Activated effector memory CD4-positive, alpha-beta T cell treated with anti-CD3 and anti-CD28 coated beads, Interleukin-2, amount 50 U/mL, for 16 hours (primary cell): ENCODE data around the gene INPP4A.
"Not testable (repeated sequence)": the region's sequence is repeated elsewhere in the genome, so short reads cannot be mapped to it uniquely, and the experiment has no call there.

Experiments used
- DNase-seq: peaks from one replicate; pipeline ENCODE4 v3.0.0-alpha.2; 2020

Gene INPP4A

DNA sequence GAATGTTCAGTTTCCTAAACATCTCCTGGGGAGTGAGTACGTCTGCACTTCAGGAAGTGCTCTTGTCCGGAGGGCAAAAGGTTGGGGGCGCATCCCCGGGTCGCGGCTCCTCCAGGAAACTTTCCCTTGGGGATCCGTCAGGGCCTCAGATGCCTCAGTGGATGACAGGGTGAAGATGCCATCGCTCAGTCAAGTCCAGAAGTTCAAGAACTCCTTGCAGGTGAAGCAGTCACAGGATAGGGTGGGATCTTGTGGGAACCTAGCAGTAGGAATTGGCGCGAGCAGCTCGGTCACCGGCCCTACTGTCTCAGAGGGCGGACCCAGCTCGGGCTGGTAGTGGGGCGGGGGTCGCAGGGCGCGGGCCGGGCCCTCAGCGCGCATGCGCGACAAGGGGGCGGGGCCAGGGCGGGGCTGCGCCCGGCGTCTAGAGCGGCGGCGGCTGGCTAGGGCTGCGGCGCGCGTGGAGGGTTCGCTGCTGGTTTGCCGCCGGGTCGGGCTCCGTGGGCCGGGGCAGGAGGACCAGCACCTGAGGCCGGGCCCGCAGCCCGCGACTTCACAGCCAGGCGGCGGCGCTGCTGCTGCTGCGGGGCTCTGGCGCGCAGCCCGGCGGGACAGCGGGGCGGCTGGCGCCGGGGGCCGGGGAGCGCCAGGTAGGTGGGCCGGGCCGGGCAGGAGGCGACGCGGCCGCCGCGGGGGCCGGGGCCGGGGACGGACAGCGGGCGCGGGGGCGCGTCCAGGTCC lies at the start of gene INPP4A:
TSS of gene INPP4A (plus strand) at position 423 of the 741 bp plus-strand sequence. CDS start 75,191 bp downstream, outside the sequence.
- DNase-seq: peak; percentile 92

DNA sequence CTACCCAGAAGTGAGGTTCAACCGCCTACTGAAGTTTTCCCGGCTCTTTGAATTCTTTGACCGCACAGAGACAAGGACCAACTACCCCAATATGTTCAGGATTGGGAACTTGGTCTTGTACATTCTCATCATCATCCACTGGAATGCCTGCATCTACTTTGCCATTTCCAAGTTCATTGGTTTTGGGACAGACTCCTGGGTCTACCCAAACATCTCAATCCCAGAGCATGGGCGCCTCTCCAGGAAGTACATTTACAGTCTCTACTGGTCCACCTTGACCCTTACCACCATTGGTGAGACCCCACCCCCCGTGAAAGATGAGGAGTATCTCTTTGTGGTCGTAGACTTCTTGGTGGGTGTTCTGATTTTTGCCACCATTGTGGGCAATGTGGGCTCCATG lies 48.7 kb upstream of the INPP4A start:
- no peak for DNase-seq

DNA sequence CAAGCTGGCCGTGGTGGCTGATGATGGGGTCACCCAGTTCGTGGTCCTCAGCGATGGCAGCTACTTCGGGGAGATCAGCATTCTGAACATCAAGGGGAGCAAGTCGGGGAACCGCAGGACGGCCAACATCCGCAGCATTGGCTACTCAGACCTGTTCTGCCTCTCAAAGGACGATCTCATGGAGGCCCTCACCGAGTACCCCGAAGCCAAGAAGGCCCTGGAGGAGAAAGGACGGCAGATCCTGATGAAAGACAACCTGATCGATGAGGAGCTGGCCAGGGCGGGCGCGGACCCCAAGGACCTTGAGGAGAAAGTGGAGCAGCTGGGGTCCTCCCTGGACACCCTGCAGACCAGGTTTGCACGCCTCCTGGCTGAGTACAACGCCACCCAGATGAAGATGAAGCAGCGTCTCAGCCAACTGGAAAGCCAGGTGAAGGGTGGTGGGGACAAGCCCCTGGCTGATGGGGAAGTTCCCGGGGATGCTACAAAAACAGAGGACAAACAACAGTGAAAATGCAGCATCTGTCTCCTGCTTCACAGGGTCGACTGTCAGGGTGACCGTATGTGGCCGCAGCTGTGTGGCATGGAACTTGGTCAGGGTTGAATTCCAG lies 47.8 kb upstream of the INPP4A start:
- DNase-seq: no peak

DNA sequence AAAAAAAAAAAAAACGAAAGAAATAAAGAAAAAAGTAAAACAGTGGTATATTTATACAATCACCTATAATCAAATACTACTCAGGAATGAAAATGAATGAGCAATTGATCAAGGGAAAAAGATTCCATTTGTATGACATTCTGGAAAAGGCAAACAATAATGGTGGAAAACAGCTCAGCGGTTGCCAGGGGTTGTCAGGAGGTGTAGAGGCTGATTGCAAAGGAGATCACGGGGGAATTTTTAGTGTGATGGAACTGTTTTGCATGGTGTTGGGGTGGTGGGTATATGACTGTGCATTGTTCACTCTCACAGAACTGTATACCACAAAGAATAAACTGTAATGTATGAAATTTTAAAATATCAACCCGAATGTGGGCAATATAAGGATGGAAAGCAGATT lies 45.5 kb upstream of the INPP4A start:
- DNase-seq: no peak

DNA sequence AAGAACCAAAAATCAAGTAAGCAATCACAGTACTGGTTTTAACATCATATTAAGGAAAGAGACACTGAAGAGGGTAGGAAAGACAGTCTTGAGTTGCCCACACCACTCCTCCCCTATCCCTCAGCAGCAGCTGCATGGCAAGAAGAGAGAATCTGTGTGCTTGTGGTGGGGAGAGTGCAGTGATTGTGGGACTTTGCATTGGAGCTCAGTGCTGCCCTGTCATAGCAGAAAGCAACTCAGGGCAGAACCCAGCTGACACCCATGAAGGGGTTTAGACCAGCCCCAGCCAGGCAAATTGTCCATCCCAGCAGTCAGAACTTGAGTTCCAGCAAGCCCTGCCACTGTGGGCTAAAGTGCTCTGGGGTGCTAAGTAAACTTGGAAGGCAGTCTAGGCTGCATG lies 40.8 kb upstream of the INPP4A start:
- no peak for DNase-seq

DNA sequence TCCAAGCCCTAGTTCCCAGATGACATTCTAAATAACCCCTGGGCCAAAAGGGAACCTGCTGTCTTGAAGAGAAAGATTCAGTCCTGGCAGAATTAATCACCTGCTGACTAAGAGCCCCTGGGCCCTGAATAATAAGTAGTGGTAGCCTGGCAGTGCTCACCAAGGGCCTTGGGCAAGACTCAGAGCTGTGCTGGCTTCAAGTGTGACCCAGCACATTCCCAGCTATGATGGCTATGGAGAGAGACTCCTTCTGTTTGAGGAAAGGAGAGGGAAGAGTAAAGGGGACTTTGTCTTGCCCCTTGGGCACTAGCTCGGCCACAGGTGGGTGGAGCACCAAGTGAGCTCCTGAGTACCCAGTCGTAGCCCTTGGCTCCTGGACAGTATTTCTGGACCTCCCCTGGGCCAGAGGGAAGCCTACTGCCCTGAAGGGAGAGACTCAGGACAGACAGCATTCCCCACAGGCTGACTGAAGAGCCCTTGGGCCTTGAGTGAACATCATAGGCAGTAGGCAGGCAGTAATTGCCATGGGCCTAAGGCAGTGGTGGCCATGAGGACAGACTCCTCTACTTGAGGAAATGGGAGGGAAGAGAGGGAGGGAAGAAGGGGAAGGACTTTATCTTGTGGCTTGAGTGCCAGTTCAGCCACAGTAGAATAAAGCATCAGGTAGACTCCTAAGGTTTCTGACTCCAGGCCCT lies 40.0 kb upstream of the INPP4A start:
- no peak for DNase-seq

DNA sequence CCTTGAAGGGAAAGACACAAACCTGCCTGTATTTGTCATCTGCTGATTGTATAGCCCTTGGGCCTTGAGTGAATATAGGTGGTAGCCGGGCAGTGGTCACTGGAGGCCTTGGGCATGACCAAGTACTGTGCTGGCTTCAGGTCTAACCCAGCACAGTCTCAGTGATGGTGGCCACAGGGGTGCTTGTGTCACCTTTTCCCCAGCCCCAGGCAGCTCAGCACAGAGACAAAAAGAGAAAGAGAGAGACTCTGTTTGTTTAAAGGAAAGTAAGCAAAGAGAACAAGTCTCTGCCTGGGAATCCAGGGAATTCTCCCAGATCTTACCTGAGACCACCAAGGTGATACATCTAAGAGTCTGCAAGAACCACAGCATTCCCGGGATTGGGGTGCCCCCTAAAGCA lies 39.4 kb upstream of the INPP4A start:
- no peak for DNase-seq

DNA sequence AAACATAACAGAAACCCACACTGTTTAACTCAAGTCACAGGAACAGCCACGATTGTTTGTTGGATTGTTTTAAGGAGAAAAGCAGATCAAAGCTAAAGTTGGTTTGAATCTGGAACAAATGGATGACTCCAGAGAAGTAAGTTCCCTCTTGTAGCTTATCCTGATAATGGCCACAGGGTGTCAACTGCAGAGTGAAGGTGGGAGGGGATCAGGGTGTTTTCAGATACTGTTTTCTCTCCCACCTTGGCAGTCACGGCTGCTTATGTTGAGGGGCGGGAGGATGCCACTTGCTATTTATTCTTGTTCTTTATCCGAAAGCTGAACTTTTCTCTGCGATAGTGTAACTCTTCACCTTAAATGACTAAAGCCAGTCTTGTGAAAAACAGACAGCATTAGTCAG lies 36.5 kb upstream of the INPP4A start:
- DNase-seq: no peak

DNA sequence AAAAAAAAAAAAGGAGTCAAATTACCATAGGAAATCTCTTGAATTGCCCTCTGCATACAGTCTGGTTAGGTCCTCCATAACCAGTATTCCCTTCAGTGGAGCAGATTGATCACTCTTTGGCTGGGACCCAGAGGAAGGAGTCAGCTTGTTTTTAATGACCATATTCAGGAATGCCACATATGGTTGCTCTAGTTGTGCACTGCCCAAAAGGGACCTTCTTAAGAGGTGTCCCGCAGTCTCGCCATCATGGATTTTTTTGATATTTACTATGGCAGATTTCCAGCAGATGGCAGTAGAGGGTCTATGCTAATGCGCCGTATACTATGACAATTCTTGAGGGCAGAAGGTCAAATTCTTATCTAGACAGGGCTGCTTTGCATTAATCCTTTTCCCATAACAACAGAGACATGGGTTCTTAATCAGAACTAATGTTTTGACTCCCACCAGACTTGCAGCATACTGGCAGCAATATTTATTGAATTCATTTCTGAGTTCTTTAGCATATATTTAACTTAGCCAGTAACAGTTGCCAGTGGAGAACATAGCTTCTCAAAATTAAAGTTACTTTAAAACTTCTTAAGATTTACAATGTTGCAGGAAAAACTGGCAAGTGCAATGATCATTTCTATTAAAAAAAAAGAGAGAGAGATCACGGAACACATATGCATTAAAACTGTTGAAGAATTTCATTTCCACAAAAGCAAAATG lies 31.8 kb upstream of the INPP4A start:
- DNase-seq: peak; percentile 68

DNA sequence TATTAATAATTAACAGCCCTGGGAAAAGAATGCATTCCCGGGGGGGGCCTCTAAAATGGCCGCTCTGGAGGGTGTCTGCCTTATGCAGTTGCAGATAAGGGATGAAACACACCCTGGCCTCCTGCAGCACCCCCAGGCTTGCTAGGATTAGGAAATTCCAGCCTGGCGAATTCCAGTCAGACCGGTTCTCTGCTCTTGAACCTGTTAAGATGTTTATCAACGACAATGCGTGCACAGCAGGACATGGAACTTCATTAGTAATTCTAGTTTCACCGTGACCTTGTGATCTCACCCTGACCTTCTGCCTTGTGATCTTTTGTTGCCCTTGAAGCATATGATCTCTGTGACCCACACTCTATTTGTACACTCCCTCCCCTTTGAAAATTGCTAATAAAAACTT lies 30.4 kb upstream of the INPP4A start:
- DNase-seq: not testable (repeated sequence)

DNA sequence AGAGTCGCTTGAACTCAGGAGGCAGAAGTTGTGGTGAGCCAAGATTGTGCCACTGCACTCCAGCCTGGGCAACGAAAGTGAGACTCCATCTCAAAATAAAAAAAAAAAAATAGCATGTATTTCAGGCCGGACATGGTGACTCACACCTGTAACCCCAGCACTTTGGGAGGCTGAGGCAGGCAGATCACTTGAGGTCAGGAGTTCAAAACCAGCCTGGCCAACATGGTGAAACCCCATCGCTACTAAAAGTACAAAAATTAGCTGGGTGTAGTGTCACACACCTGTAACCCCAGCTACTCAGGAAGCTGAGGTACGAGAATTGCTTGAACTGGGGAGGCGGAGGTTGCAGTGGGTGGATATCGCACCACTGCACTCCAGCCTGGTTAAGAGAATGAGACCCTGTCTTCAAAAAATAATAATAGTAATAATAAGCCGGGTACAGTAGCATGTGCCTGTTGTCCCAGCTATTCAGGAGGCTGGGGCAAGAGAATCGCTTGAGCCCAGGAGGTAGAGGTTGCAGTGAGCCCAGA lies 28.9 kb upstream of the INPP4A start:
- DNase-seq: not testable (repeated sequence)

DNA sequence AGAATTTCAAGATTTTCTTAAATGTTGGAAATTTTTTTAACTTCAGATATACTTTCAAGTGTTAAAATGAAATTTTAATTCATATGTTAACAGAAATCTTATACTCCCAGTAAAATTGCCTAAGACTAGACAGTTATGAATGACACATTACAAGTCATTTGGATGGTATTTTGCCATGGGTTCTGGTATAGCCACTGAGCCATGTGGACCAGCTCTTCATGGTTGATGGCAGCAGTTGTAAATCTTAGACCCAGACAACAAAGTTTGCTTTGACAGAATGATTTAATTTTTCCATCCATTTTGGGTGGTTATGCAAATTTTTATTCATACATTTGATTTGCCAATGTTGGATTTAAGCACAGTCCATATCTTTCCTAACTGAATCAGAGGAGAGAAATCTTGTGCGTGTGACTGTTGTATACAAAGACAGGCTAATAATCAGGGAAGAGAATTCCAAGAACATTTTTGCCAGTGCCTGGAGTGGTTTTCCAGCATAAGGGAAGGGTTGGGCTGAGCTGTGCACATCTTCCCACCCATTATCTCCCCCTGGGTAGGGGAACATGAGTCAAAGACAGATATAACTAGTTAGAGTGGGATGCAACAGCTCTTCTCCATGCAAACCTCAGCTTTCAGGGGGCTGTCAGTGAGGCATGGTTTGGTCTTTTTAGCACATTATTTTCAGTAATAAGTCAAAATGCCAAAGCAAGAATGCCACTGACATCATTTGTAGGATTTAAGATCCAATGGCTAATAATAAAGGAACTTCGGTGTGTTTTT lies 28.1 kb upstream of the INPP4A start:
- DNase-seq: no peak

DNA sequence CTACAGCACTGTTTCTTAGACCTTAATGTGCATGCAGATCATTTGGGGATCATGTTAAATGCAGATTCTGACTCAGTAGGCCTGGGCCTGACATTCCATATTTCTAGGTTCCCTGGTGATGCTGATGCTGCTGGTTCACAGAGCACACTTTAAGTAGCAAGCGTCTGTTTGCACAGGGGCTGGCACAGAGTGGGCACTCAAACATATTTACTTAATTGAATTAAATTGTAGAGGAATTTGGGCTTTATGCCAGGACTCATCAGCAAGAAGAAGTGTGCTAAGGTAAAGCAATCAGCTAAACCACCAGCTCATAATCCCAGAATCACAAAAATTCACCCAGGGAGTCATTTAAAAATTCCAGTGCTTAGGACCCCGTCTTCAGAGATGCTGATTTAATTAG lies 25.1 kb upstream of the INPP4A start:
- no peak for DNase-seq

DNA sequence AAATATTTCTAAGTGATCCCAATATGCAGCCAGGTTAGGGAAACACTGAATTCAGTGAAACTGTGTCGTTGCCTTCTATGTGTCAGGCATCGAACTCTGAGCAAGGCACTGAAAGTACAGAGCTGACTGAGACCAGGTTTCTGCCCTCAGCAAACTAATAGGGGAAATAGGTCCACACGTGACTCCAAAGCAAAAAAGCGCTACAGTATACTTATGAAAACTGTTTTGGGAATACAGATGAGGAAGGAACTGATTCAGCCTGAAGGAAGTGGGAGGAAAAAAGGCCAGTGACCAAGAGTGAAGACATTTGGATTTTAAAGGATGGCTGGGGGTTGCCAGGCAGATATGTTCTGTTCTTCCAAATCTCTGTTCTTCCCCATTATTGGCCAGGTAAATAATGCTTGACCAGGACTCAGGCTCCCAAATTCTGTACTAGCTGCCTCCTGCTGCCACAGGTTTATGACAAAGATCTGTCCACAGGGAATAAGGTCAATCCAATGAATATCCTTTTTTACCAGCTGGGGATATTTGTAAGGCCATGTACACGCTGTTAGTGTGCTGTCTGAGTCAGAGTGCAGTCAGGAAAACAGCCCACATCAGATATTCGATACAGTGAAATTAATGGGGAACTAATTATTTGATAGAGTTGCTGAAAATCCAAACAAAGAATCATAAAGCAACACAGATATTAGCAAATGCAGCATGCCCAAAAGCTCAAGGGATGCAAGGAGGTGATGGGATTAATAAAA lies 24.5 kb upstream of the INPP4A start:
- DNase-seq: no peak

DNA sequence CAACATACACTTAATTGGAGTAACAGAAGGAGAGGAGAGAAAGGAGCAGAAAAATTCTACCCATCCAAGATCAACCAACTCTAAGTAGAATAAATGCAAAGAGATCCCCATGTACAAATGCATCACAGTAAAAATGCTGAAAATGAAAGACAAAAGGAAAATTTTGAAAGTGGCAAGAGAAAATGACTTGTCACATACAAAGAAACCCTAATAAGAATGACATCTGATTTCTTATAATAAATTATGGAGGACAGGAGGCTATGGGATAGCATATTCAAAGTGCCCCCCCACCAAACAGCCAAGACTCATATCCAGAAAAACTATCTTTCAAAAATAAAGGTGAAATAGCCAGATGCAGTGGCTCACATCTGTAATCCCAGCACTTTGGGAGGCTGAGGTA lies 22.2 kb upstream of the INPP4A start:
- DNase-seq: no peak

DNA sequence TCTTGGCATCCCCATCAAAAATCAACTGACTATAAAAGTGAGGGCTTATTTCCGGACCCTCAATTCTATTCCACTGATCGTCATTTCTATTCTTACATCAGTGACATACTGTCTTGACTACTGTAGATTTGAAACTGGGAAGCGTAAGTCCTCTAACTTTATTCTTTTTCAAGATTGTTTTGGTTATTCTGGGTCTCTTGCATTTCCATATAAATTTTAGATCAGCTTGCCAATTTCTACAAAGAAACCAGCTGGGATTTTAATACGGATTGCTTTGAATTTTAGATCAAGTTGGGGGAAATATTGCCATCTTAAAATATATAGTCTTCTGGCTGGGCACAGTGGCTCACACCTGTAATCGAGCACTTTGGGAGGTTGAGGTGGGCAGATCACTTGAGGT lies 17.9 kb upstream of the INPP4A start:
- DNase-seq: no peak

DNA sequence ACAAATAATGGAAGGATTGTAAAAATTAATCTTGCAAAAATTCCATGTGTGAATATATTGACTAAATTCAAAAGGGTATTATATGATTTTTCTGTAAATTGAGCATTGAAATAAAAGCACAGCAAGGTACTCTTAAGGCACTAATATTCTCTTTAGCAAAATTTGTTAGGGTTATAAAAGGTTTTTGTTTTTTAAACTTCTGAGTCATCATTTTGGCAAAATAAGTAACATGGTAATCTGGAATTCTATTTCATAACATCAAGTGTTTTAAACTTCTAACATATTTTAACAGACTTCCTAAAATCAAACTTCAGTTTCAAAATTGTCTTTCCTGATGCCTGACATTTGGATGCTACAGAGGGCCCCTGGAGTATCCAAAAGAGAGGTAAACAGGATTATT lies 12.5 kb upstream of the INPP4A start:
- DNase-seq: no peak

DNA sequence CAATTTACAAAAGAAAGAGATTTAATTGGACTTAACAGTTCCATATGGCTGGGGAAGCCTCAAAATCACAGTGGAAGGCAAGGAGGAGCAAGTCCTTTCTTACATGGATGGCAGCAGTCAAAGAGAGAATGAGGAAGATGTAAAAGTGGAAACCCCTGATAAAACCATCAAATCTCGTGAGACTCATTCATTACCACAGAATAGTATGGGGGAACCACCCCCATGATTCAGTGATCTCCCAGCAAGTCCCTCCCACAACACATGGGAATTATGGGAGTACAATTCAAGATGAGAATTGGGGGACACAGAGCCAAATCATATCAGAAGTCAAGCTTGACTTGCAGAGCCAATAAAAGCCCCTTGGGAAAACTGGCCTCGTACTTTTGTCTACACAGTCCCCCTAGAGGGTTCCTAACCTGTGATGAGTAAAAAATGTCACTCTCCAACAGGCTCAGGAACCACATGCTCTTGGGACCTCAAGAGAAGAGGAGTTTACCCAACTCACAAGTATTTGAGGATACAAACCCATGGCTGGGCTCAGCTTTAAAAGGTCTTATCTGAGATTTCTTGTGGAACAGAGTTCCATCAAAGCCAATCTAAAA lies 11.2 kb upstream of the INPP4A start:
- no peak for DNase-seq

DNA sequence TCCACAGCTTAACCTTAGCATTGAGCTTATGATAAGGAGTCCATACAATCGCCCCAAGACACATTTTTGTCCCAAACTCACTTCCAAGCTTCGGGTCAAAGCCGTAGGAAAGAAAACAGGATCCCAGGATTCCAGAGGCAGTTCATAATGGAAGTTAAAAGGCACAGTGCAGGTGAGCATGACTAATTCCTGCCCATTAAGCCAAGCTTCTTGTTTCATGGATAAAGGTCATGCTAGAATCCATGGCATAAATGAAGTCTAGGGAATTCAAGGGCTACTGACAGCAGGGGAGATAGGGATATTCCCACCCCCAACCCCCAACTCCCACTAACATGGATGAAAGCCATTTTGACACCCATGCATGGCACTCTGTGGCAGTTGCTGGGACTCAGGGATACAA lies 10.2 kb upstream of the INPP4A start:
- no peak for DNase-seq

DNA sequence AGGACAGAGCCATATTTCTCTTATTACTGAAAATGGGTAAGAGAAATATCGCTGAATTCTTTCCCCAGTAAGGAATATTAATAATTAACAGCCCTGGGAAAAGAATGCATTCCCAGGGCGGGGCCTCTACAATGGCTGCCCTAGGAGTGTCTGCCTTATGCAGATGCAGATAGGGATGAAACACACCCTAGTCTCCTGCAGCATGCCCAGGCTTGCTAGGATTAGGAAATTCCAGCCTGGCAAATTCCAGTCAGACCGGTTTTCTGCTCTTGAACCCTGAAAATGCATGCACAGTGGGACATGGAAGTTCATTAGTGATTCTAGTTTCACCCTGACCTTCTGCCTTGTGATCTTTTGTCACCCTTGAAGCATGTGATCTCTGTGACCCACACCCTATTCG lies 9.0 kb upstream of the INPP4A start:
- not testable (repeated sequence) for DNase-seq

DNA sequence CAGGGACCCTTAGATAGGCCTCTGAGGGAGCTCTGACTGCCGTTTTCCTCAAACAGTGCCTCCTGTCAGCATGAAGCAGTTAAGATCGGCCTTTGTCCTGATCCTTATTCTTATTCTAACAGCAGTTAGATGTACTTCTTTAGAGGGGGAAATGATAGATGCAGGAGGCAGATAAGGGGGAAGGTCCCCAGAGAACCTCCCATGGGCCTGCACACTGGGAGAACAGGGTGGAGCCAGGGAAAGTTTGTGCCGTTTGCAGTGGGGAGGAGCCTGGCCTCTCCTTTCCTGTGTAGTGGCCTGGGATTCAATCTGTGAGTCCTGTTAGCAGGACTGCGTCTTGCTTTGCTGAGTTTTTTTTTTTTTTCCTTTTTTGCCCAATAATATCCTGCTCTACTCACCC lies 7.9 kb upstream of the INPP4A start:
- no peak for DNase-seq
